Cortex of kidney (tissue), 1 donor: ENCODE results near the gene GTF2I.
"Not testable (repeated sequence)": the region's sequence is repeated elsewhere in the genome, so short reads cannot be mapped to it uniquely, and the experiment has no call there.

Experiments used
- DNase-seq: peaks from one replicate; lab custom pipeline; 2025; lab: John Stamatoyannopoulos, UW

Gene GTF2I

DNA sequence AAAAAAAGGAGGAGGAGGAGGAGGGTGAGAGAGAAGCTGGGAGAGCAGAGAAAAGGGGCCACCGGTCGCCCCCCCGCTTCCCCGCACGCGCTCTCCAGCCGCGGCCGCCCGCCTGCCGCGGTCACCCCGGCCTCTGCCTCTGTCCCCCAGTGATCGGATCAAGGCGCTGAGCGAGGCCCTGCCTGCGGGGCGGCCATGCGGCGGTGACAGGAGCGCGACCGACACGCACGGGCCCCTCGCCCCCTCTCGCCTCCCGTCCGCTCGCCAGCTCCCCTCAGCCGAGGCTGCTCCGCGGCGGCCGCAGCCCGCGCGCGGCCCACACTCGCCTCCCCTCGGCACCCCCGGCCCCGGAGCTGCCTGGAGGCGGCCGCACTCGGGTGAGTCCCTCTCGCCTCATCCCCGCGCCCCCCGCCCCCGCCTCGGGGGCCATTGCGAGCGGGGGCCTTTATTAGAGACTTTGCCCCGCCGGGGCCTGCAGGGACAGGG lies at the start of gene GTF2I:
GTF2I (plus strand) TSS at position 27 of the 486 bp plus-strand sequence. CDS start 31,411 bp downstream, outside the sequence.
- no peak for DNase-seq

DNA sequence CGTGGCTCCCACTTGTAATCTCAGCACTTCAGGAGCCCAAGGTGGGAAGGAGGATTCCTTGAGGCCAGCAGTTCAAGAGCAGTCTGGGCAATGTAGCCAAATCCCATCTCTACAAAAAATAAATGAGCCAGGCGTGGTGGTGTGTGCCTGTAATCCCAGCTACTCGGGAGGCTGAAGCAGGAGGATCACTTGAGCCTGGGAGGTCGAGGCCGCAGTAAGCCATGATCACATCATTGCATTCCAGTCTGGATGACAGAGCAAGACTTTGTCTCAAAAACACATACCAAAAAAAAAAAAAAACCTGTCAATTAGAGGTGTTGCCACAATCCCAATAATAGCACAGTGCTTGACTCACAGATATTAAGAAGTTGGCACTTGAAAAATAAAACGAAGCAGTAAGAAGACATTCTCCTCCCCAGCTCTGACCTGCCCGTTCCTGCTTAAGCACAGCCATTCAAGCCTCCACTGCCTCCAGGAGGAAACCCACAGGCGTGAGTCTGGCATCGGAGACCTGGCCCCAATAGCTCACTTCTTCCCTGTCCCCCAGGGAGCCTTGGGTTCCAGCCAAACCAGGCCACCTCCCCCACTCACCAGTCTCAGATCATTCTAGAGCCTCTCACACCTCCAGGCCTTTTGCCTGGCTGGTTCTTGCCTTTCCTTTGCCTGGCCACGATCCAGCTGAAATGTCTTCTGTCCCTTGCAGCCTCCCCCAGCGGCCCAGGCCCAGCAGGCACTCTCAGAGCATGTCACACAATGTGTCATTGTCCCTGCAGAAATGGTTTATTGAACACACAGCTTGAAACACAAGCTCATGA lies 45.3 kb upstream of the GTF2I start:
- no peak for DNase-seq

DNA sequence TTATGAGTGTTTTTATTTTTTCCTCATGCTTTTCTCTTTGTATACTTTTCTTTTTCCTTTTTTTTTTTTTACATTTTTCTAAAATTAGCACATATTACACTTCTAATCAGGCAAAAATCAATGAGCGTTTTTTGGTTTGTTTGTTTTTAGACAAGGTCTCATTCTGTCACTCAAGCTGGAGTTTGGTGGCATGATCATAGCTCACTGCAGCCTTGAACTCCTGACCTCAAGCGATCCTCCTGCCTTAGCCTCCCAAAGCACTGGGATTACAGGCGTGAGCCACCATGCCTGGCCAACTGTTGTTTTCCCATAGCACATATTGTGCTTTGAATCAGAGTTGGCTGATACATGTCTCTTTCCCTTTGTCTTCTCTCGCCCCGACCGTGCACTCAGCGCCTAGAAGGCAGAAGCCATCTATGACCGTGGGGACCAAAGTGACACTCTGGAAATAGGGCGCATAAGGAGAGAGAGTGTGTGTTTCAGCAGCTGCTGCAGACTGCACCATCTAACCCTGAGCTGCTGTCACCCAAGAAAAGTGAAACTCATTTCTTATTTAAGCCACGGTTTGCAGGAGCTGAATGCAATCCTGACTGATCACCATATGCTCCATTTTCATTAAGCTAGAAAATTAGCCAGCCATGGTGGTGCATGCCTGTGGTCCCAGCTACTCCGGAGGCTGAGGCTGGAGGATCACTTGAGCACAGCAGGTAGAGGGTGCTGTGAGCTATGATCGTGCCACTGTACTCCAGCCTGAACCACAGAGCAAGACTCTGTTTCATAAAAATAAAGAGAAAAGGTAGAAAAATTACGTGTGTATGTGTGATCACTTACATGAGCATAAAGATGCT lies 41.4 kb upstream of the GTF2I start:
- no peak for DNase-seq

DNA sequence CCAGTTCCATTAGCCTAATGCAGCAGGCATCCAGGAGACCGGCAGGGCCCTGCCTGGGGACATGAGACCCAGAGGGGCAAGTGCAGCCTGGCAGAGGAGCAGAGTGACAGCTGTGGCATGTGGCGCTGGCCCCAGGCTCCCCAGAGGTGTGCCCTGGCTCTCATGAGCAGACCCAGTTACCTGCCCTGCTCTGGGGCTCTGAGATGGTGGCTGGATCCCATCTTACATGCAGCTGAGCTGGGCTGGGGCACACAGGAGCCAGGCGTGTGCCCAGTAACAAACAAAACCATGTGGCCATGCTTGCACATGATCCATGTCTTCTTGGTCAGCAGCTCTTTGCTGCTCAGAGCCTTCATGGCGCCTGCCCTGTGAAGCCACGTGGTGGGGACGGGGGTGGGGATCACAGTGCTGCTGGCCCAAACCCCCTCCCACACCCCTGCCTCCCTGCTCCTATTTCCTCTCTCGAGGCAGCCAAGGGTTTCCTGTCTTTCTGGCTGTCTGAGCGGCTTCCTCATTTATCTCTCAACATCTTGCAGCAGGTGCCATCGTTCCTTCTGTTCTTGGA lies 40.3 kb upstream of the GTF2I start:
- DNase-seq = no peak

DNA sequence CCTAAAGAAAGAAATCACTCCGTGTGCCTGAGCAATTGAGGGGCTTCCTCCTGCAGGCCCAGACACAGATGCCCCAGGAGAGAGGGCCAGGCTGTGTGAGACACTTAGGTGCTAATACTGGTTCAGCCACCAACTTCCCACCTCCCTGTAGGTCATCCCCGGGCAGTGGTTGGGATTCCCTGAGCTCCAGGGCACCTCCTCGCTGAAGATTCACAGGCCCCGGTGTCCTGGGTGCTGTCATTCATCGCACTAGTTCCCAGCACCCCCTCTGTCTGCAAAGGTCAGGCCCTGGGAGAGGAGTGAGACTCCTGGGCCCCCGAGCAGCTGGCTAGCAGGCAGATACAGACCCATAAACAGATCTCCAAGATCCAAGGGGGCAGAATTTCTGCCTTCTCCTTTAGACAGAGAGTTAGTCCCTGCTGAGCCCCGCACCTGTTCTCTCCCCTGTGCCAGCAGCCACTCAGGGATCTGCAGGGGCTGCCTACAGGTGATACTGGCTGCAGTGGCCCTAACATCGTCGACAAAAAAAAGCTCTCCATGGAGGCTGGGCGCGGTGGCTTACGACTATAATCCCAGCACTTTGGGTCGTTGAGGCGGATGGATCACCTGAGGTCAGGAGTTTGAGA lies 38.2 kb upstream of the GTF2I start:
- no peak for DNase-seq

DNA sequence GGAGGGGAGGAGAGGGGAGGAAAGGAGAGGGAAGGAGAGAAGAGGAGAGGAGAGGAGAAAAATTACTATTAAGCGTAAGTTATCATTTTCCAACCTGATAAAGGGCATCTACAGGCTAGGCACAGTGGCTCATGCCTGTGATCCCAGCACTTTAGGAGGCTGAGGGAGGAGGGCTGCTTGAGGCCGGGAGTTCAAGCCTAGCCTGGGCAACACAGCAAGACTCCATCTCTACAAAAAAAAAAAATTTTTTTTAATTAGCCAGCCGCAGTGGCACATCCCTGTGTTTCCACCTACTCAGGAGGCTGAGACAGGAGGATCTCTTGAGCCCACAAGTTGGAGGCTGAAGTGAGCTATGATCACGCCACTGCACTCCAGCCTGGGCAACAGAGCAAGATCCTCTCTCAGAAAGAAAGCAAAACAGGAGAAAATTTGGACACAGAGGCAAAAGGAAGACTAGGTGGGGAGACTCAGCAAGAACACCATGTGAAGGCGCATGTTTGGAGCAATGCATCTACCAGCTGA lies 35.2 kb upstream of the GTF2I start:
- DNase-seq = no peak

DNA sequence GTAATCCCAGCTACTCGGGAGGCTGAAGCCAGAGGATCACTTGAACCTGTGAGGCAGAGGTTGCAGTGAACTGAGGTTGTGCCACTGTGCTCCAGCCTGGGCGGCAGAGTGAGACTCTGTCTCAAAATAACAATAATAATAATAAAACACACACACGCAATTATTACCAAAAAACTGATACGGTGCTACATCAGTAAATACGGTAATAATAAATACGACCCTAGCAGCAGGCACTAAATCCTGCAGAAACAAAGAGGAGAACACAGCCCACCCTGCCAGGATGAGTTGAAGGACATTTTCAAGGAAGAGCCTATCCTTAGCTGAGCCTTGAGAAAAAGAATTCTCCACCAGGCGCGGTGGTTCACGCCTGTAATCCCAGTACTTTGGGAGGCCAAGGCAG lies 34.4 kb upstream of the GTF2I start:
- DNase-seq = no peak

DNA sequence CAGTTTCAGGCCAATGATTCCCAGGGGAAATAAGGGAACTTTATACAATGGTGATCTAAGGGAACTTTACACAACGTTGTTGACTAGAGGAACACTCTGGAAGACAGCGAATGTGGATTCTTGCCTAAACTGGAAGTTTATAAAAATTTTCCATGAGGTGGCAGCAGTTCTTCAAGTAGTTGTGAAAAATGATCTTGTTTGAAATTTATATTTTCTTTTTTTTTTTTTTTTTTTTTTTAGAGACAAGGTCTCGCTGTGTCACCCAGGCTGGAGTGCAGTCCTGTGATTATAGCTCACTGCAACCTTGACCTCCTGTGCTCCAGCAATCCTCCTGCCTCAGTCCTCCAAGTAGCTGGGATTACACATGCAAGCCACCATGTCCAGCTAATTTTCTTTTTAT lies 32.1 kb upstream of the GTF2I start:
- no peak for DNase-seq

DNA sequence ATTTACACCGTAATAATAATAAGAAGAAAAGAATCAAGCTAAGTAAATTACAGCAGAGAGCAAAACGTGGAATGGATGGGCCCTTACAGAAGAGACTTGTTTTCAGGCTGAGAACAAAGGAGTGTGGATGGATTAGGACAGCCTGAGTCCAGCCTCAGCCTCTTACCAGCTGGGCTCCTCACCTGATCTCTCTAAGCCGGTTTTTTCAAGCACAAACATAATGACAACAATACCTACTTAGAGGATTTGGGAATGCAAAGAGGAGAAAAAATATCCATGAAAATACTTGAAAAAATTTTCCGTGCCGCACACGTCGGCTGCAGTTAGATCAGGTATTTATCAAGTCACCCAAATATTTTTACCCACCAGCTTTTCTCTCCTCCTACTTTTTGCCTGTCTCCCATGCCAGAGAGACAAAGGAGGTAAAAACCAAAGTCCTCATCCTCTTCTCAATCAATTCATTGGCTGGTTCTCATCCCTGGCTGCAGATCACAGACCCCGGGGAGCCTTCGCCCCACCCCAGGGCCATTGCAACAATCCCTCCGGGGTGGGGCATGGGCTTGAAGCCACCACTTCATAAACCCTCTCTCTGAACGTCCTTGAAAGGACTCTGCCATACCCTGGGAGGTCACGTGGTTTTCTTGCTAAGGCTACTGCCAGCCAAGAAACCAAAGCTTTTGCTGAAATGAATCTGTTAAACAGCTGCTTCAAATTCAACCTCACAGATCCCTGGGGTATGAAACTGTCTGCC lies 29.7 kb upstream of the GTF2I start:
- no peak for DNase-seq

DNA sequence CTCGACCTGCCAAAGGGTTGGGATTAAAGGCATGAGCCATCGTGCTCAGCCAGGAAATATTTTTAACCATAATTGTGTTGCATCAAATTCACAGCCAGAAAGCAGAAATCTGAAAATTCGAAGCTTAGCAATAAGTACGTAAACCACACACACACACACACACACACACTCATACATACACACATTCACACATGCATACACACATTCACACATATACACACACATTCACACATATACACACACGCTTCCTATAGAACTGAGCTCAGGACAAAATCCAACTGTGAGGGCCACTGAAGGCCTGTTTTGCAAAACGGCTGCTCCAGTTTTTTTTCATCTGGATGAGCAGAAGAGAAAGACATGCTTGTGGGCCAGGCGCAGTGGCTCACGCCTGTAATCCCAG lies 25.0 kb upstream of the GTF2I start:
- DNase-seq = no peak

DNA sequence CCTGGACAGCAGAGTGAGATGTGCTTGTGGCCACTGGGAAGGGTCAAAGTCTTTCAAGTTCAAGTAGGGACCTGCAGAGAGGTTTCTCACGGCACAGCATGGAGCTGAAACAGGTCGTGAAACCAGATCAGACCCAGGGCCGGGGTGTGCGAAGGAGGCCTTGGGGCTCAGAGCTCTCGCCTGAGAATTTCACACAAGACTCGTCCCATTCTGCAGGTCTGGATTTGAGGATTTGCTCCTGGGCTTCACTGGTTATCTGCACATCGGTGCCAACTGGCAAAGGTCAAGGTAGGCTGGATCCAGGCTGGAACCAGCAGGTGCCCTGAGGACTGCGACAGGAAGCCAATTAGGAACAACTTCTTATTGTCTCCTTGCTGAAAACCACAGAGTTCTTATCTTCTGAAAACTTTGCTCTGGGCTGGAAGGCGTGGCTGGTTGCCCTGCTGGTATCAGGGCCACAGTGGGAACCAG lies 24.0 kb upstream of the GTF2I start:
- DNase-seq = no peak

DNA sequence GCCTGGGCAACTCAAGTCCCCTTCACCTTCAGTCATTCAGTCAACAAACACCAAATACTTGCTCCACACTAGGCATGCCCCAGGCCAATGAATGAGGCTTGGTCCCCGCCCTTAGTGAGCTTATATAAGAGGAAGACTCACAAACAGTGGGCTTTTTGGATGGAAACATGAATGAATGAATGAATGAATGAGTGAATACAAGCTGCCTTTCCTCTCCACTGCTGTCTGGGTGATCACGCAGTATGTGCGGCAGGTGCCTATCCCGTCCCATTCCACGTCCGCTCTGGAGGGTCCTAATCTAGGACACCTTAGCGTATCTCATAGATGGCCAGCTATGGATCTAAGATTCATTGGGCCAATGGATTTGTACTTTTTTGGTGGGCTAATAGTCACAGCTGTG lies 19.8 kb upstream of the GTF2I start:
- no peak for DNase-seq

DNA sequence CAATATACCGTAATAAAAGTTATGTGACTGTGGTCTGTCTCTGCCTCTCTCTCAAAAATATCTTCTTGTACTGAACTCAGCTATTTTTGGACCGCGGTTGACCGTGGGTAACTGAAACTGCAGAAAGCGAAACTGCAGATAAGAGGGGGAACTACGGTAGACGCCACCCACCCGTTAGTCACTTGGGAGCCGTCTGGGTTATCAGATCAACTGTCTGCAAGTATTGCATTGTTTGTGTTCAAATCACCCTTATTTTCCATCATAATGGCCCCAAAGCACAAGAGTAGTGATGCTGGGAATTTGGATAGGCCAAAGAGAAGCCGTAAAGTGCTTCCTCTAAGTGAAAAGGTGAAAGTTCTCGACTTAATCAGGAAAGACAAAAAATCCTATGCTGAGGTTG lies 7.5 kb upstream of the GTF2I start:
- not testable (repeated sequence) for DNase-seq

DNA sequence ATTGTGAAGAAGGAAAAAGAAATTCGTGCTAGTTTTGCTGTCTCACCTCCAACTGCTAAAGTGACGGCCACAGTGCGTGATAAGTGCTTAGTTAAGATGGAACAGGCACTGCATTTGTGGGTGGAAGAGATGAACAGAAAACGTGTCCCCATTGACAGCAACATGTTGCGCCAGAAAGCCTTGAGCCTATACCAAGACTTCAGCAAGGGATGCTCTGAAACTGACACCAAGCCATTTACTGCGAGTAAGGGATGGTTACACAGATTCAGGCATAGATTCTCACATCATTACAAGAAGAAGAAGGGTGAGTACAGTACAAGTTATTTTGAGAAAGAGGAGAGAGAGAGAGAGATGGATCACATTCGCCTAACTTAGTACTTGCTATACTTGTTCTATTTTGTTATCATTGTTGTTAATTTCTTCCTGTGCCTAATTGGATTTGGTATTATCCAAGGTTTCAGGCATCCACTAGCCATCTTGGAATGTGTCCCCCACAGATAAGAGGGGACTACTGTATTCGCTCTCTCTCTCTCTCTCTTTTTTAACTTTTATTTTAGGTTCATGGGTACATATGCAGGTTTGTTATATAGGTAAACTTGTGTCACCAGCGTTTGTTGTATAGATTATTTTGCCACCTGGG lies 6.9 kb upstream of the GTF2I start:
- not testable (repeated sequence) for DNase-seq

DNA sequence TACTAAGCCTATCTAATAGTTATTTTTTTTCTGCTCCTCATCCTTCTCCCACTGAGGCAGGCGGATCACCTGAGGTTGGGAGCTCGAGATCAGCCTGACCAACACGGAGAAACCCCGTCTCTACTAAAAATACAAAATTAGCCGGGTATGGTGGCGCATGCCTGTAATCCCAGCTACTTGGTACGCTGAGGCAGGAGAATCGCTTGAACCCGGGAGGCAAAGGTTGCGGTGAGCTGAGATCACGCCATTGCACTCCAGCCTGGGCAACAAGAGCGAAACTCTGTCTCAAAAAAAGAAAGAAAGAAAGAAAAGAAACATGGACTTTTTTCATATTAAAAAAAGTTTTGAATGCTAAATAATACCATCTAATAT lies 6.4 kb upstream of the GTF2I start:
- not testable (repeated sequence) for DNase-seq

DNA sequence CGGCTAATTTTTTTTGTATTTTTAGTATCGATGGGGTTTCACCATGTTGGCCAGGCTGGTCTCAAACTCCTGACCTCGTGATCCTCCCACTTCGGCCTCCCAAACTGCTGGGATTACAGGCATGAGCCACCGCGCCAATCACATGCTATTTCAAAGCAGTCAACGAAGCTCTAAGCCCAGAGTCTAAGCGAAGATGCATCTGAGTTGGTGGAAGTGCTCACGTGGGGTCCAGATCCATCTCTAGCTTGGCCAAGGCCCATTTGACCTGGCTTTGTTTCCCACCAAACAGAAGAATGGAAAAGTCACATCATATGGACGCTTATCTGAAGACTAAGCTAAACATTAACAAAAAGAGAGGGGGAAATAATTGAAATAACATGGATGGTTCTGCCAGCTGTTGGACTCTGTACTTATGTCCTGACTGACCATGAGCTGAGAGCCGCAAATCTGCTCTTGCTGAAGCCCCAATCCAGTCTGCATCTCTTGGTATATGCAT lies 3.8 kb upstream of the GTF2I start:
- no peak for DNase-seq

DNA sequence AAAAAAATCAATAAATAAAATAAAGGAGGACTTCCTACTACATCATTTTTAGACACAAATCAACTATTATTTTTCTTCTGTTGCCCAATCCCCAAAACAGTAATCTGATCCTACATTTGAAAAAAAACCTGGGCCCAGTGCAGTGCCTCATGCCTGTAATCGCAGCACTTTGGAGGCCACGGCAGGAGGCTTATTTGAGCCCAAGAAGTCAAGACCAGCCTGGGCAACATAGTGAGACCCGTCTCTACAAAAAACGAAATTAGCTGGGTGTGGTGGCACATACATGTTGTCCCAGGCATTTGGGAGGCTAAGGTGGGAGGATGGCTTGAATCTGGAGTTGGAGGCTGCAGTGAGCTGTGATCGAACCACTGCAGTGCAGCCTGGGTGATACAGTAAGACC lies 2.7 kb upstream of the GTF2I start:
- no peak for DNase-seq

DNA sequence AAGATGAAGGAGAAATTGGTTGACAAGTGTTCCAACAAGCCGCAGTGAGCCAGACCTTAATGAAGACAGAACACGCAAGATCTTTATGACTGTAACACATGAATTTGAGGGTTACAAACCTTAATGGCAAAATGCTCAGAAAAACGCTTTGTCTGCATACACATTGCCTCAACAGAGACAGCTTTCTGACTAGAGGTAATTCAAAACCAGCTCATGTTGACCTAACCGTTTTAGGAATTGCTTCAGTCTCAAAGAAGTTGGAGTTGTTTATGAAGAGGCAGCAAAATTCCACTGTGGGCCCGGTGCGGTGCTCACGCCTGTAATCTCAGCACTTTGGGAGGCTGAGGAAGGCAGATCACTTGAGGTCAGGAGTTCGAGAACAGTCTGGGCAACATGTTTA lies 2.2 kb upstream of the GTF2I start:
- no peak for DNase-seq

DNA sequence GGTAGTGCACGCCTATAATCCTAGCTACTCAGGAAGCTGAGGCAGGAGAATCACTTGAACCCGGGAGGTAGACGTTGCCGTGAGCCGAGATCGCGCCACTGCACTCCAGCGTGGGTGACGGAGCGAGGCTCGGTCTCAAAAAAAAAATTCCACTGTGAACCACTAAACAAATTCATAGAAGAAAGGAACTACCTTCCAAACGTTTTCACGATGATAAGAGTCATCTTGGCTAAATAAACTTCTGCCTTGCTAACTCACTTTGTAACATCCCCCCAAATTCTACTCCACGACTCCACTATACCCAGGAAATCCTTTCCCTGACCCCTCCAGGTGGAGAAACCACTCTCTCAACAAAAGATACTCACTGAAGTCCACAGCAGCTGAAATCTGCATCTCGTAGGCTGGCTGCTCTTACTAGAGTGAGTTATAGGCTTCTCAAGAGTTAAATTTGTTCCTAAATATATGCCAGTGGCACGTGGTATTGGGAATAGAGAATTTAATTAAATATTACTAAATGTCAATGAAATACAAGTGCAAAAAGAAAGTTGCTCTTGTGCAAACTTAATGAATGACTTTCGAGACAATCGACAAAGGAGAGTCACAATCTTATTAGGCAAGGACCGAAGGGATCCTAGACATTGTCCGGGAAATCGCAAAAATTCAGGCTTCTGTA lies 1.6 kb upstream of the GTF2I start:
- DNase-seq = no peak

DNA sequence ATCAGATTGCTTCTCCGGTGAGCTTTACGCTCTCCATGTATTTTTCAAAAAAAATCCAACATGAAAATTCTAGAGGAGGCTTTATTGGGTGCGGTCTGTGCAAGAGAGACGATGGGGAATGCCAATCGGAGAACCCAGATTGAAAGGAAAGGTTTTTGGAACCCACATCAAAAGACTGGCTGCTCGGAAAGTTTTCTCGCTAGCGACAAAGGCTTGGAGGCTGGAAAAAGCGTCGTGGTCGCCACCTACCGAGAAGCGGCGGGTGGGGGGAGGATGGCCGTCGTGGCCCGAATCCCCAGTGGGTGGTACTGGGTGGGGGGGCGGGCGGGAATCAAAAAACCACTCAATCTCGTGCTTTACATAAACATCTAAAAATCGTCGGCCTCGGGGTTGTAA lies 1.1 kb upstream of the GTF2I start:
- no peak for DNase-seq
